GM12874 (cell line): ENCODE results near the gene MAGT1.

ENCODE experiments used
- CTCF ChIP-seq: IDR thresholded peaks from 2 replicates; pipeline ENCODE4 v1.5.1; 2011; ENCODE audit warnings: low read depth, mild to moderate bottlenecking, control low read depth, low read length, moderate library complexity; ENCODE audit not compliant: insufficient read depth

The MAGT1 gene

DNA sequence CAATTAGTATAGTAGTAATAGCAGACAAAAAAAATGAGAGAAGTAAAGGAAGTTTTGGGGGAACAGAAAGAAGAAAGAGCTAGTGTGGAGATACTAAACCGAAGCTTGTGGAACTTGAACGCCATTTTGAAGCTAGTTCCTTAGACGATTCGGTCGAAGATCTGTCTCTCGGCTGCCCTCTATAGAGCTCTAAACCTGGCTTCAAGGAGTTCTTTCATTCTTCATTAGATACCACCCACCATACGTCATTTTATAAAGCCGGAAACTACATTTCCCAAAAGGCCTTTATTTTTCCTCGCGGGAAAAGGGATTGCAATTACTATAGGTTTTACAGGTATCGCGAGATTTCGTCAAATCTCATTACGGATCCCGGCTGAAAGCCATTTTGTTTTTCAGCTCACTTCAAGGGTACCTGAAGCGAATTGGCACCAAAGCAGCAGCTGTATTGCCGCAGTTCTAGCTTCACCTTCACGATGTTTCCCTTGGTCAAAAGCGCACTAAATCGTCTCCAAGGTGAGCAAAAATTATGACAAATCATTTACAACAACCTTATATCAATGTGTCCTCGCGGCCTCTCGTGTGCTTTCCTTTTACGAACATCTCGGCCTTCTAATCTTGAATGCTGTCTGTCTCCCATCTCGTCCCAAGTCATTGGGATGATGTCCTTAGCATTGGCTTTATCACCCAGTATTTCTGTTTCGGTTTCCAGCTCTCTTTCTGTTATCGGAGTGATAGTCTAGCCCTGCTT is 4.0 kb upstream of the MAGT1 start, which contains the start of gene COX7B:
TSS of gene COX7B (plus strand) at position 388 of the 748 bp plus-strand sequence. CDS start at position 474, 86 bp downstream.
- TF ChIP-seq CTCF, result peak; percentile 41; the same call in 1 of the 2 replicates

DNA sequence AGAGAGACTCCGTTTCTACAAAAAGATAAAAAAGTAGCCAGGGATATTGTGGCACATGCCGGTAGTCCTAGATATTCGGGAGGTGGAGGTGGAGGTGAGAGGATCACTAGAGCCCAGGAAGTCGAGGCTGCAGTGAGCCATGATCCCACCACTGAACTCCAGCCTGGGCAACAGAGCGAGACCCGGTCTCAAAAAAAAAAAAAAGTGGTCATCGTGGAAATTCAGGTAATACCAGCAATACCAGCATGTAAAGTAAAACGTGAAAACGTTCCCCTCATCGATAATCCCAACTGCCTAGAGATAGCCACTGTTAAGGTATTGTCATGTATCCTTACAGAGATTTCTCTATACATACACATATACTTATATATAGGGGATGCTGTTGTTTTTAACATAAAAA is 1.5 kb downstream of the MAGT1 start:
- no peak for TF ChIP-seq CTCF

DNA sequence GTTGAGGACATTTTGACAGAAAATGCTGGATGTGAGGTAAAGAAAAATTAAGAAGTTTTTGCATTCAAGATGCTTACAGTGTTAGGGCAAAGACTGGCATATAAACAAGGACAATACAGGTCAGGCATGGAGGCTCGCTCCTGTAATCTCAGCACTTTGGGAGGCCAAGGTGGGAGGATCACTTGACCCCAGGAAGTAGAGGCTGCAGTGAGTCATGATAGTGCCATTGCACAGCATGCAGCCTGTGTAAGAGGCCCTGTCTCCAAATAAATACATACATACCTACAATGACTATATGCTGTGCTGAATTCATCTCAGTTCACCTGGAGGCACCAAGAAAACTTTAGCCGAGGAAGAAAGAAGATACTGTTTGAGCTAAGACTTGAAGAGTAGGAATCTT is 2.3 kb downstream of the MAGT1 start:
- TF ChIP-seq CTCF, result no peak

DNA sequence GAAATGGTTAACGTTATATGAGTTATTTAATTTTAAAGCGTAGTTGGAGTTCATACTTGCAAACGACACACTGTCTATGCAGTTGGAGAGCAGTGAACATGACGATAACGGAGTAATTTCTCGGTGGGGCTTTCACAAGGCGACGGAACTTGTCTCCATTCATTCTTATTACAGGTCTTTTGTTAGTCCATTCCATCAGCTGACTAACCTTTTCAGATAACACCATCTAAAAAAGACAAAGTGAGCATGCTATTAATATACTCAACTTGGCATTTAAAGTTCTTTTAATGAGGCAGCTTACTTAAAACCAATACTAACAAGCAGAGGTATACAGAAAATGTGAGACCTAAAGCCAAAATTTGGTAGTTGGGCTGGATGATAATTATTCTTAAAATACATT is 19.9 kb downstream of the MAGT1 start:
- no peak for TF ChIP-seq CTCF

- TF ChIP-seq CTCF, result no peak
Observed at GRCh38 chrX:77820091-77820727, 75.0 kb downstream of the MAGT1 start.

DNA sequence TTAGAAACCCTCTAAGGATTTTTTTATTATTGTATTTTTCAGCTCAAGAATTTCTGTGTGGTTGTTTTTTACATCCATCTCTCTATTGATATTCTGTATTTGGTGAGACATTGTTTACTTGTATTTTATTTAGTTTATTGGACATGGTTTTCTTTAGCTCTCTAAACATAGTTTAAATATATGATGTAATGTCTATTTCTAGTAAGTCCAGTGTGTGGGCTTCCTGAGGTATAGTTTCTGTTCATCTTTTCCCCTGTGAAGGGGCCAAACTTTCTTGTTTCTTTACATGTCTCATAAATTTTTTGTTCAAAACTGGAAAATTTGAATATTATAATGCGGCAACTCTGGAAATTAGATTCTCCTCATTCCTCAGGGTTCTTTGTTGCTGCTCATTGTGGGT is 81.0 kb downstream of the MAGT1 start:
- TF ChIP-seq CTCF, result no peak

- TF ChIP-seq CTCF, result no peak
Observed at GRCh38 chrX:77802201-77802600, 93.0 kb downstream of the MAGT1 start.
